KMS-11 (cell line): ENCODE data around the gene CFAP410.

ENCODE experiments used
- H2AFZ ChIP-seq: fragments of 200-600 bp; sonication (generic); 2 replicates; pipeline ENCODE4 v1.6.1; 2016; ENCODE audit warnings: antibody characterized with exemption, mixed run types, low read depth
- H3K27ac ChIP-seq: fragments of 200-600 bp; sonication (generic); 2 replicates; pipeline ENCODE4 v1.6.1; 2016; ENCODE audit warnings: mild to moderate bottlenecking, mixed run types
- H3K27me3 ChIP-seq: fragments of 200-600 bp; sonication (generic); 2 replicates; pipeline ENCODE4 v1.6.1; 2017; ENCODE audit warnings: mild to moderate bottlenecking, low read depth, mixed run types, moderate library complexity; ENCODE audit not compliant: insufficient read depth
- H3K36me3 ChIP-seq: fragments of 200-600 bp; sonication (generic); 2 replicates; pipeline ENCODE4 v1.6.1; 2017; ENCODE audit warnings: mild to moderate bottlenecking, mixed run types; ENCODE audit not compliant: insufficient read depth
- H3K4me1 ChIP-seq: fragments of 200-600 bp; sonication (generic); 2 replicates; pipeline ENCODE4 v1.6.1; 2016; ENCODE audit warnings: mild to moderate bottlenecking, low read depth, mixed run types; ENCODE audit not compliant: poor library complexity, severe bottlenecking
- H3K4me2 ChIP-seq: fragments of 200-600 bp; sonication (generic); 2 replicates; pipeline ENCODE4 v1.7.0; 2016; ENCODE audit warnings: mild to moderate bottlenecking, mixed run types
- H3K4me3 ChIP-seq: fragments of 200-600 bp; sonication (generic); IDR thresholded peaks from 2 replicates; pipeline ENCODE4 v1.6.1; 2017; ENCODE audit warnings: low read depth, low read length, mixed read lengths; ENCODE audit not compliant: insufficient read depth
- H3K79me2 ChIP-seq: fragments of 200-600 bp; sonication (generic); 2 replicates; pipeline ENCODE4 v1.6.1; 2016; ENCODE audit warnings: low read depth, mixed run types; ENCODE audit not compliant: insufficient read depth
- H3K9ac ChIP-seq: fragments of 200-600 bp; sonication (generic); 2 replicates; pipeline ENCODE4 v1.6.1; 2016; ENCODE audit warnings: mild to moderate bottlenecking, mixed run types
- H4K20me1 ChIP-seq: fragments of 200-600 bp; sonication (generic); 2 replicates; pipeline ENCODE4 v1.6.1; 2016; ENCODE audit warnings: mild to moderate bottlenecking, mixed run types; ENCODE audit not compliant: insufficient read depth
- CTCF ChIP-seq: fragments of 200-600 bp; sonication (generic); conservative IDR thresholded peaks from 2 replicates; pipeline ENCODE4 v1.6.1; 2017; ENCODE audit warnings: low read depth, mild to moderate bottlenecking, antibody characterized with exemption, low read length, moderate library complexity, mixed read lengths

The CFAP410 gene

GRCh38 chr21:44296103-44296519, 43.1 kb downstream of the CFAP410 start:
- no peak overlapping the region for H3K27ac ChIP-seq
- no peak for TF ChIP-seq CTCF
- H3K9ac ChIP-seq, result no peak overlapping the region
- H3K4me3 ChIP-seq, result no peak overlapping the region
- H3K27me3 ChIP-seq, result peaks cover 14% of the 10 kb centered on the region
- H3K4me2 ChIP-seq, result no peak overlapping the region
- no peak overlapping the region for H2AFZ ChIP-seq
- peaks cover 9% of the 10 kb centered on the region for H3K79me2 ChIP-seq
- no peaks in the 10 kb centered on the region for H4K20me1 ChIP-seq
- peaks cover 40% of the 10 kb centered on the region for H3K4me1 ChIP-seq
- H3K36me3 ChIP-seq, result no peaks in the 10 kb centered on the region

DNA sequence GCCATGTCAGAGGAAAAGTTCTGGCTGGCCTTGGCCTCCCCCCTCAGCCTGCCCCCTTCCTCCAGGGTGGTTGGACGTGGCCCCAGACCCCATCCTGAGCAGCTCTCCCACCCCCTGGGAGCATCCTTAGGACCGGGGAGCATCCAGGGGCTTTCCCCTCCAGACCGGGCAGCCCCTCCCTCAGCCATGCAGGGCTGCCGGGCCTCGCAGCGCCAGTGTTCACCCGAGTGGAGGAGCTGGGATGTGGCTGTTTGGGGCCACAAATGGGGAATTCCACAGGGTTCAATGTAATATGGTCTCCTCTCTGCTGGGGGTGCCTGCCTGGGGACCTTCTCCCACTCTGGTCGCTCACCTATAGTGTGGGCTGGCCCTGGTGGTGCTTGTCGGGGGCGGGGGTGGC, 43.5 kb downstream of the CFAP410 start:
- TF ChIP-seq CTCF, result no peak
- Histone ChIP-seq H3K4me3 (no peak overlapping the region), H2AFZ (no peak overlapping the region), H3K4me1 (peaks cover 39% of the 10 kb centered on the region), H3K36me3 (no peaks in the 10 kb centered on the region), H3K27me3 (peaks cover 19% of the 10 kb centered on the region), H3K9ac (no peak overlapping the region), H4K20me1 (no peaks in the 10 kb centered on the region), H3K27ac (no peak overlapping the region), H3K79me2 (peaks cover 4% of the 10 kb centered on the region), H3K4me2 (no peak overlapping the region)

DNA sequence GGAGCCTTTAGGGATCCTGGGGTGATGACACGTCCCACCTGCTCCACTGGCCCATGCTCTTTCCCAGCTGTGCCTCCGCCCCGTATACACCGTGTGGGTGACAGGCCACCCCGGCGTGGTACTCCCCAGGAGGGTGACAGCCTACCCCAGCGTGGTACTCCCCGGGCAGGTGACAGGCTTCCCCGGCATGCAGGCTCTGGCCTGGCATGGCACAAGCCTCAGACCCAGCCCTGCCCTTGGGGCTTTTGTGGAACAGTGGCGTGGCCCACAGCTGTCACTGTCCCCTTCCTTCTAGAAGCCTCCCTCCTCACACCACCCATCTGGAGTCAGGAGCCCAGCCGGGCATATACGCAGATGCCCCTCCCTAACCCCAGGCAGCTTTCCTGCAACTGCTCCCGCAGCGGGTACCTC, 44.0 kb downstream of the CFAP410 start:
- Histone ChIP-seq H3K79me2 (no peaks in the 10 kb centered on the region), H3K9ac (no peak overlapping the region)

DNA sequence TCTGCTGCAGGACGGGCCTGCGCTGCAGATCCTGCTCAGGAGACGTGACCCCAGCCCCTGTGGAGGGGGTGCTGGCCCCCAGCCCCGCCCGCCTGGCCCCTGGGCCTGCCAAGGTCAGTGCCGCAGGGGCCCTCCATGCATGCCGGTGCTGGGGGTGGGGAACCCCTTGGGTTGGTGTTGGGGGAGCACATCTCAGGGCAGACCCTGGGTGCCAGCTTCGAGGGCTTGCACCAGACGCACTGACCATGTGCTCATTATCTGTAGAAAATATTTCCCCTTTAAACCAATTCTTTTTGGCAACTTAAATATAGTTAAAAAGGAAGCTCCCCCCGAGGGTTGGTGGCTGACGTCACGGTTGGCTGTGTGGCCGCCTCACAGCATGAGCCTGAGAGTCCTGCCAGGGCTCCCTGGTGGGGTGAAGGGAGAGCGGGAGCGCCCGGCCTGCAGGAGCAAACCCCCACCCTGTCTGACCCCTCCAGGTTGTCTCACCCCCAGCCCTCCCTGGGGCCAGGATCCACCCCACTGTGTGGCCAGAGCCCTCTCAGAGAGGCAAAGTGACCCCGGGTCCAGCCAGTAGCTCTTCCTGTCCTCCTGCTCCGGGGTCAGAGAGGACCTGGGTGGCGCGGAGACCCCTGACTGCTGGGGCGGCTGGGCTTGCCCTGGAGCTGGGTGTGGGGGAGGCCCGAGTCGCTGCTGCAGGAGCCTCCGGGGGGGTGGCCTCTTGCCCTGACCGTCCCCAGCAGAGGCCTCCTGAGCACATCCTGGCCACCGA, 44.6 kb downstream of the CFAP410 start:
- TF ChIP-seq CTCF, result no peak
- Histone ChIP-seq H3K36me3 (no peaks in the 10 kb centered on the region), H3K9ac (no peak overlapping the region), H4K20me1 (no peaks in the 10 kb centered on the region), H3K27me3 (peaks cover 29% of the 10 kb centered on the region), H3K4me2 (no peak overlapping the region), H3K4me1 (peaks cover 39% of the 10 kb centered on the region), H3K79me2 (no peaks in the 10 kb centered on the region), H3K27ac (no peak overlapping the region), H2AFZ (no peak overlapping the region), H3K4me3 (no peak overlapping the region)

More for the DNA sequence above, 44.0 kb downstream of the CFAP410 start:
- TF ChIP-seq CTCF, result no peak
- Histone ChIP-seq H2AFZ (no peak overlapping the region), H3K27me3 (peaks cover 23% of the 10 kb centered on the region), H4K20me1 (no peaks in the 10 kb centered on the region), H3K36me3 (no peaks in the 10 kb centered on the region), H3K4me1 (peaks cover 39% of the 10 kb centered on the region), H3K4me2 (no peak overlapping the region), H3K27ac (no peak overlapping the region), H3K4me3 (no peak overlapping the region)
